Neural progenitor cell (in vitro differentiated cells): ENCODE data around the gene DUOX1. TPM values are rescaled to one million over a fixed set of nuclear protein-coding genes. Genes with fewer than 3 reads are reported as not detected.

Experiments
- DNase-seq: peaks from one replicate; pipeline ENCODE4 v3.0.0-alpha.2; 2016; ENCODE audit warnings: low spot score
- H2AFZ ChIP-seq: fragments of 200-600 bp; sonication (generic); replicated peaks from 2 replicates; pipeline ENCODE4 v1.6.1; 2016; ENCODE audit warnings: antibody characterized with exemption
- H3F3A ChIP-seq: fragments of 200-600 bp; sonication (generic); 2 replicates; pipeline ENCODE4 v1.6.1; 2016; ENCODE audit warnings: antibody characterized with exemption, low read depth
- H3K27ac ChIP-seq: fragments of 200-600 bp; sonication (generic); 2 replicates; pipeline ENCODE4 v1.5.1; 2016; ENCODE audit warnings: mild to moderate bottlenecking
- H3K27me3 ChIP-seq: fragments of 200-600 bp; sonication (generic); 2 replicates; pipeline ENCODE4 v1.6.1; 2016; ENCODE audit warnings: mild to moderate bottlenecking, moderate library complexity
- H3K36me3 ChIP-seq: fragments of 200-600 bp; sonication (generic); 2 replicates; pipeline ENCODE4 v1.5.1; 2016
- H3K4me1 ChIP-seq: fragments of 200-600 bp; sonication (generic); 2 replicates; pipeline ENCODE4 v1.6.1; 2016; ENCODE audit warnings: mixed run types
- H3K4me2 ChIP-seq: fragments of 200-600 bp; sonication (generic); 2 replicates; pipeline ENCODE4 v1.6.1; 2016
- H3K4me3 ChIP-seq: fragments of 200-600 bp; sonication (generic); 2 replicates; pipeline ENCODE4 v1.5.1; 2016
- H3K79me2 ChIP-seq: fragments of 200-600 bp; sonication (generic); 2 replicates; pipeline ENCODE4 v1.6.1; 2016; ENCODE audit warnings: low read depth
- H3K9ac ChIP-seq: fragments of 200-600 bp; sonication (generic); 2 replicates; pipeline ENCODE4 v1.6.1; 2016
- H3K9me3 ChIP-seq: fragments of 200-600 bp; sonication (generic); 2 replicates; pipeline ENCODE4 v1.5.1; 2016; ENCODE audit warnings: low read depth
- H4K20me1 ChIP-seq: fragments of 200-600 bp; sonication (generic); 2 replicates; pipeline ENCODE4 v1.6.1; 2016; ENCODE audit warnings: low read depth
- H3K27ac Mint-ChIP-seq: 3 replicates; pipeline ENCODE4 v1.8.0; 2021; ENCODE audit warnings: mixed read lengths
- H3K27me3 Mint-ChIP-seq: 2 replicates; pipeline ENCODE4 v1.8.0; 2022; ENCODE audit warnings: low read depth, mild to moderate bottlenecking, inconsistent platforms, moderate library complexity, mixed read lengths; ENCODE audit not compliant: insufficient read depth
- H3K36me3 Mint-ChIP-seq: 3 replicates; pipeline ENCODE4 v1.8.0; 2021; ENCODE audit warnings: mixed read lengths
- H3K4me1 Mint-ChIP-seq: 3 replicates; pipeline ENCODE4 v1.8.0; 2021; ENCODE audit warnings: mixed read lengths
- H3K4me3 Mint-ChIP-seq: 3 replicates; pipeline ENCODE4 v1.8.0; 2021; ENCODE audit warnings: mild to moderate bottlenecking, moderate library complexity, mixed read lengths
- H3K9me3 Mint-ChIP-seq: 3 replicates; pipeline ENCODE4 v1.8.0; 2020; ENCODE audit warnings: mixed read lengths
- EZH2 ChIP-seq: fragments of 200-600 bp; sonication (generic); IDR thresholded peaks from 2 replicates; pipeline ENCODE4 v1.6.1; 2017; ENCODE audit warnings: antibody characterized with exemption, mild to moderate bottlenecking, moderate library complexity
- EZH2phosphoT487 ChIP-seq: fragments of 200-600 bp; sonication (generic); IDR thresholded peaks from 2 replicates; pipeline ENCODE4 v1.6.1; 2017; ENCODE audit warnings: antibody characterized with exemption
- total RNA-seq: library from RNA; depleted of rRNA; stranded (reverse); fragments of >200 nt; gene quantifications from 2 replicates; pipeline ENCODE4 v1.2.3, GENCODE V29; 2015; ENCODE audit warnings: low replicate concordance
- TF ChIP-seq, protein P1 (sequence below): fragments of 200-600 bp; sonication (generic); IDR thresholded peaks from 2 replicates; pipeline ENCODE4 v1.5.1; 2017; ENCODE audit warnings: antibody characterized with exemption, mild to moderate bottlenecking

Gene DUOX1
- total RNA-seq, 1 donor from 2014 or later, result 0.30 TPM

DNA sequence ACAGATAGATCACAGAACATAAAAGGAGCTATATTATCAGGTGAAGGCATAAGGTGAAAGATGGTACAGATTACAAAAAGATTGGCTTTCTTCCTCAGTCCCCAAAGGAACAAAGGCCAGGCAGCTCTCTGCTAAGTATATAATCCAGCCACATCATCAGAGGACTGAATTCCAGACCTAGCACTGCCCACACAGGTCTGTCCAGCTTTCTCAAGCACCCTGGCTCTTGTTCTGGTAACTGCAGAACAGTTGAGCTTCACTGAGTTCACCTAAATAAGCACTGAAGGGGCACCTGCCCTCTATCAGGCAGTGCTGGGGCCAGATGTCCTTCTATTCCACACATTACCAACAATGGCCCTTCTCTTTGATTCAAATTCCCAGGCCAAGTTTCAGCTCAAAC, 6.4 kb upstream of the DUOX1 start:
- no peak for DNase-seq
- H3K27me3 Mint-ChIP-seq, result peaks cover 27% of the 10 kb centered on the region

DNA sequence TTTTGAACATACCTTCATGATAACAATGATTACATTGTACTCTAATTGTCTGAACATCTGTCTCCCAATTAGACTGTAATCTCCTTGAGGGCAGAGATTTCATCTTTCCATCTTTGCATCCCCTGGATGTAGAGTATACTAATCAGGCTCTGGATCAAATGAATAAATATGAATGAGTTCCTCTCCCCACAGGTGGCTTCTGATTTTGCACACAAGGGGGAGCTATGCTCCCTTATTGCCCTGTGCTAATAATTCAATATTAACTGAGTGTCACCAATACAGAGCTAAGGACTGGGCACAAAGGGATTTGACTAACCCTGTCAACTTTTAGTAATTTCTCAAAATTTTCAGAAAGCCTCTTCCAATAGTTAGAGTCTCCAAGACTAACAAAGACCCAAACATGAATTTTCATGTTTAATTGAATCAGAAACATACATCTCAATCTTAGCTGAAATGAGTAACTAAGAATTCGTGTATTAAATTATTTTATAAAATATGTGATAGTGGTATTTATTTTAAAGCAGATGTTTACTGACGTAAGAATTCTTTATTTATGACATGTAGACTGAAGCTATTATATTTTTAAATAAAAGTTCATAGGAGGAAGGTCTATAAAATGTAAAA, 3.1 kb upstream of the DUOX1 start:
- TF ChIP-seq EZH2 (no peak), EZH2phosphoT487 (no peak)
- TF ChIP-seq, protein P1, sequence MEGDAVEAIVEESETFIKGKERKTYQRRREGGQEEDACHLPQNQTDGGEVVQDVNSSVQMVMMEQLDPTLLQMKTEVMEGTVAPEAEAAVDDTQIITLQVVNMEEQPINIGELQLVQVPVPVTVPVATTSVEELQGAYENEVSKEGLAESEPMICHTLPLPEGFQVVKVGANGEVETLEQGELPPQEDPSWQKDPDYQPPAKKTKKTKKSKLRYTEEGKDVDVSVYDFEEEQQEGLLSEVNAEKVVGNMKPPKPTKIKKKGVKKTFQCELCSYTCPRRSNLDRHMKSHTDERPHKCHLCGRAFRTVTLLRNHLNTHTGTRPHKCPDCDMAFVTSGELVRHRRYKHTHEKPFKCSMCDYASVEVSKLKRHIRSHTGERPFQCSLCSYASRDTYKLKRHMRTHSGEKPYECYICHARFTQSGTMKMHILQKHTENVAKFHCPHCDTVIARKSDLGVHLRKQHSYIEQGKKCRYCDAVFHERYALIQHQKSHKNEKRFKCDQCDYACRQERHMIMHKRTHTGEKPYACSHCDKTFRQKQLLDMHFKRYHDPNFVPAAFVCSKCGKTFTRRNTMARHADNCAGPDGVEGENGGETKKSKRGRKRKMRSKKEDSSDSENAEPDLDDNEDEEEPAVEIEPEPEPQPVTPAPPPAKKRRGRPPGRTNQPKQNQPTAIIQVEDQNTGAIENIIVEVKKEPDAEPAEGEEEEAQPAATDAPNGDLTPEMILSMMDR, result peak; percentile 68
- peak; percentile 32 for DNase-seq

More for the DNA sequence above, 6.4 kb upstream of the DUOX1 start:
- no peak overlapping the region for H3K4me3 ChIP-seq
- no peak for TF ChIP-seq EZH2
- TF ChIP-seq, protein P1, result no peak
- no peak for TF ChIP-seq EZH2phosphoT487
- no peaks in the 10 kb centered on the region for H3F3A ChIP-seq
- H4K20me1 ChIP-seq, result peaks cover 6% of the 10 kb centered on the region
- H3K9me3 ChIP-seq, result no peaks in the 10 kb centered on the region
- H3K36me3 Mint-ChIP-seq, result no peaks in the 10 kb centered on the region
- H3K27me3 ChIP-seq, result peaks cover 97% of the 10 kb centered on the region
- H3K9ac ChIP-seq, result no peak overlapping the region
- H3K27ac ChIP-seq, result no peak overlapping the region
- no peaks in the 10 kb centered on the region for H3K4me1 Mint-ChIP-seq
- H3K79me2 ChIP-seq, result no peaks in the 10 kb centered on the region
- H3K4me1 ChIP-seq, result no peaks in the 10 kb centered on the region
- no peak overlapping the region for H3K4me3 Mint-ChIP-seq
- H3K9me3 Mint-ChIP-seq, result no peaks in the 10 kb centered on the region
- no peak overlapping the region for H2AFZ ChIP-seq
- H3K36me3 ChIP-seq, result no peaks in the 10 kb centered on the region
- no peak overlapping the region for H3K4me2 ChIP-seq
- H3K27ac Mint-ChIP-seq, result no peak overlapping the region

DNA sequence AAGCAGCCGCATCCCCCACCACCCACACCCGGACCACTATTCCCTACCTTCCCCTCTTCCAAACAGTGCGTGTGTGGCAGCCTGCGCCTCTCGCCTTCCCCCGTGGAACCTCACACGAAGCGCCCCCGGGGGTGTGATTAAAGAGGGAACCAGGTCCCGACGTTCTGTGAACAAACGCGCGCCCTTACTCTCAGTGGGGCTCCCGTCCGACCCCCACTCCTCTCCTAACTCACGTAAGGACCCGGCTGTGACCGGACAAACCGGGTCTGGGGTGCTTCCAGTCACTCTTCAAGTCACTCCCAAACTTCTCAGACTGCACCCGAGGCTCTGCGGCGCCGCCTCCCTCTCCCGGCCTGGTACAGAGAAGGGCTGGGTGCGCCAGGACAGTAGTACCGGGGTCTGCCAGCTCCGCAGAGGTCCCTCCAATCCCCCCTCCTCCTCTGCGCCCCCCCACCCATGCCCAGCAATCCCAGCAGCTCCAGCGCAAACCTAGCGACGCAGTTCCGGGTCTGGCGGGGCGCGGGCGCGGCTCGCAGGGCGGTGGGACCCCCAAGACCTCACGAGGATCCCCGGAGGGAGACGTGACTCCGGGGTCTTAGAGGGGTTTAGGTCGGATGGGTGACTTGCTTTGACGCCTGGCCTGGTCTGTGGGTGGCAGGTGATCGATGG, 689 bp upstream of the DUOX1 start:
- Mint-ChIP-seq H3K9me3 (no peaks in the 10 kb centered on the region), H3K27me3 (peaks cover 70% of the 10 kb centered on the region), H3K27ac (no peak overlapping the region), H3K4me1 (no peaks in the 10 kb centered on the region), H3K36me3 (no peaks in the 10 kb centered on the region), H3K4me3 (peak overlapping the region; percentile 34)
- H3K4me2 ChIP-seq, result peak overlapping the region; percentile 76
- peaks cover 5% of the 10 kb centered on the region for H3K4me1 ChIP-seq
- TF ChIP-seq EZH2phosphoT487, result peak; percentile 76
- TF ChIP-seq, protein P1, result no peak
- peak; percentile 86 for TF ChIP-seq EZH2
- H3K27me3 ChIP-seq, result peaks cover 100% of the 10 kb centered on the region
- peak; percentile 27 for DNase-seq
- peaks cover 12% of the 10 kb centered on the region for H4K20me1 ChIP-seq
- no peaks in the 10 kb centered on the region for H3F3A ChIP-seq
- H3K36me3 ChIP-seq, result no peaks in the 10 kb centered on the region
- H3K4me3 ChIP-seq, result peak overlapping the region; percentile 42
- H3K27ac ChIP-seq, result no peak overlapping the region
- no peaks in the 10 kb centered on the region for H3K9me3 ChIP-seq
- no peak overlapping the region for H3K9ac ChIP-seq
- no peaks in the 10 kb centered on the region for H3K79me2 ChIP-seq
- peak overlapping the region; percentile 30 for H2AFZ ChIP-seq

More for the DNA sequence above, 3.1 kb upstream of the DUOX1 start:
- H2AFZ ChIP-seq, result no peak overlapping the region
- no peak overlapping the region for H3K4me3 ChIP-seq
- peaks cover 5% of the 10 kb centered on the region for H3K4me1 ChIP-seq
- no peak overlapping the region for H3K27ac Mint-ChIP-seq
- H3K4me1 Mint-ChIP-seq, result no peaks in the 10 kb centered on the region
- H4K20me1 ChIP-seq, result peaks cover 12% of the 10 kb centered on the region
- no peak overlapping the region for H3K9ac ChIP-seq
- peaks cover 46% of the 10 kb centered on the region for H3K27me3 Mint-ChIP-seq
- H3F3A ChIP-seq, result no peaks in the 10 kb centered on the region
- H3K9me3 Mint-ChIP-seq, result no peaks in the 10 kb centered on the region
- no peaks in the 10 kb centered on the region for H3K36me3 ChIP-seq
- no peaks in the 10 kb centered on the region for H3K36me3 Mint-ChIP-seq
- no peaks in the 10 kb centered on the region for H3K79me2 ChIP-seq
- peaks cover 100% of the 10 kb centered on the region for H3K27me3 ChIP-seq
- no peak overlapping the region for H3K4me2 ChIP-seq
- H3K27ac ChIP-seq, result no peak overlapping the region
- H3K4me3 Mint-ChIP-seq, result no peak overlapping the region
- H3K9me3 ChIP-seq, result no peaks in the 10 kb centered on the region
